Activated CD4-positive, alpha-beta T cell treated with anti-CD3 and anti-CD28 coated beads, Interleukin-2, amount 50 U/mL, for 16 hours (primary cell): ENCODE data around the gene UGT1A1.
"Not testable (repeated sequence)": the region's sequence is repeated elsewhere in the genome, so short reads cannot be mapped to it uniquely, and the experiment has no call there.

Experiments used
- DNase-seq: peaks from one replicate; pipeline ENCODE4 v3.0.0-alpha.2; 2020

The UGT1A1 gene

GRCh38 chr2:233760043-233760442, at the start of gene UGT1A1:
Gene UGT1A1, plus strand, starts transcription at chr2:233760270. Its CDS starts 18 bp downstream, at chr2:233760288.
- no peak for DNase-seq

- peak; percentile 61 for DNase-seq
Measured at GRCh38 chr2:233711312-233712008, 48.6 kb upstream of the UGT1A1 start.

- DNase-seq = no peak
Measured at GRCh38 chr2:233712611-233713261, 47.3 kb upstream of the UGT1A1 start, which contains the start of gene UGT1A5. Gene UGT1A5, plus strand, starts transcription at chr2:233712907. Its CDS starts 85 bp downstream, at chr2:233712992.

DNA sequence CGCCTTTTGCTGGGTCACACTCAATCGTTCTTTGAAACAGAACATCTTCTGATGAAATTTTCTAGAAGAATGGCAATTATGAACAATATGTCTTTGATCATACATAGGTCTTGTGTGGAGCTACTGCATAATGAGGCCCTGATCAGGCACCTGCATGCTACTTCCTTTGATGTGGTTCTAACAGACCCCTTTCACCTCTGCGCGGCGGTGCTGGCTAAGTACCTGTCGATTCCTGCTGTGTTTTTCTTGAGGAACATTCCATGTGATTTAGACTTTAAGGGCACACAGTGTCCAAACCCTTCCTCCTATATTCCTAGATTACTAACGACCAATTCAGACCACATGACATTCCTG, 46.8 kb upstream of the UGT1A1 start:
- no peak for DNase-seq

DNA sequence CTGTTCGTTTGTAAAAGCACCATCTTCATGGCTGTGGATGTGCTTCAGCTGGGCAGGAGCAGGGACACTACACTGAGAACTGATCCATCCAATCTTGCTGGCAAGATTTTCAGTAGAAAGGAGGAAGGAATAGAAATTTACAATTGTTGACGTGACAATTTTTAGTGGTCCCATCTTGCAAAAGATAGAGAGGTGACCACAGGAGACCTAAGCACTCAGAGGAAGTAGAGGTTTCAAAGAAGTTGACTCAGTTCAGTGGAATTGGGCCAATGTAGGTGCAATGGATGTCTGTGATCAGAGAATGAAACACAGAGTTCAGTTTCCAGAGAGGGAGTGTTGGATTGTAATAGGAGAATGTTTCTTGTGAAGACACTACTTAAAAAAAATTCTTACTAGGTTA, 45.9 kb upstream of the UGT1A1 start:
- no peak for DNase-seq

- no peak for DNase-seq
Measured at GRCh38 chr2:233718552-233718951, 41.5 kb upstream of the UGT1A1 start, which contains the start of gene UGT1A4. Gene UGT1A4, plus strand, starts transcription at chr2:233718736. Its CDS starts 85 bp downstream, at chr2:233718821.

GRCh38 chr2:233728723-233729301, 31.3 kb upstream of the UGT1A1 start, which contains the start of gene UGT1A3:
Gene UGT1A3, plus strand, starts transcription at chr2:233729042. Its CDS starts 85 bp downstream, at chr2:233729127.
- no peak for DNase-seq

DNA sequence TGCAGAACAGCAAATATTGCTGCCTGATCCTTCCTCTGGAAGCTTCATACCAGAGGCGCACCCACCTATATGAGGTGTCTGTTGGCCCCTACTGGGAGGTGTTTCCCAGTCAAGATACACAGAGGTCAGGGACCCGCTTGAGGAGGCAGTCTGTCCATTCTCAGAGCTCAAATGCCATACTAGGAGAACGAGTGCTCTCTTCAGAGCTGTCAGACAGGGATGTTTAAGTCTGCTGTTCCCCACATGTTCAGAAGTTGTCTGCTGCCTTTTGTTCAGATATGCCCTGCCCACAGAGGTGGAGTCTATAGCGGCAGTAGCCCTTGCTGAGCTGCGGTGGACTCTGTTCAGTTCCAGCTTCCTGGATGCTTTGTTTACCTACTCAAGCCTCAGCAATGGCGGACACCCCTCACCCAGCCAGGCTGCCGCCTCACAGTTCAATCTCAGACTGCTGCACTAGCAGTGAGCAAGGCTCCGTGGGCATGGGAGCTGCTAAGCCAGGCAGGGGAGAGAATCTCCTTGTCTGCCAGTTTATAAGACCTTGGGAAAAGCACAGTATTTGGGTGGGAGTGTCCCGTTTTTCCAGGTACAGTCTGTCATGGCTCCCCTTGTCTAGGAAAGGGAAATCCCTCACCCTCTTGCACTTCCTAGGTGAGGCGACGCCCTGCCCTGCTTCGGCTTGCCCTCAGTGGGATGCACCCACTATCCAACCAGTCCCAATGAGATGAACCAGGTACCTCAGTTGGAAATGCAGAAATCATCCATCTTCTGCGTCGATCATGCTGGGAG, 23.0 kb upstream of the UGT1A1 start:
- not testable (repeated sequence) for DNase-seq

- DNase-seq = no peak
Measured at GRCh38 chr2:233740870-233741269, 19.2 kb upstream of the UGT1A1 start.

DNA sequence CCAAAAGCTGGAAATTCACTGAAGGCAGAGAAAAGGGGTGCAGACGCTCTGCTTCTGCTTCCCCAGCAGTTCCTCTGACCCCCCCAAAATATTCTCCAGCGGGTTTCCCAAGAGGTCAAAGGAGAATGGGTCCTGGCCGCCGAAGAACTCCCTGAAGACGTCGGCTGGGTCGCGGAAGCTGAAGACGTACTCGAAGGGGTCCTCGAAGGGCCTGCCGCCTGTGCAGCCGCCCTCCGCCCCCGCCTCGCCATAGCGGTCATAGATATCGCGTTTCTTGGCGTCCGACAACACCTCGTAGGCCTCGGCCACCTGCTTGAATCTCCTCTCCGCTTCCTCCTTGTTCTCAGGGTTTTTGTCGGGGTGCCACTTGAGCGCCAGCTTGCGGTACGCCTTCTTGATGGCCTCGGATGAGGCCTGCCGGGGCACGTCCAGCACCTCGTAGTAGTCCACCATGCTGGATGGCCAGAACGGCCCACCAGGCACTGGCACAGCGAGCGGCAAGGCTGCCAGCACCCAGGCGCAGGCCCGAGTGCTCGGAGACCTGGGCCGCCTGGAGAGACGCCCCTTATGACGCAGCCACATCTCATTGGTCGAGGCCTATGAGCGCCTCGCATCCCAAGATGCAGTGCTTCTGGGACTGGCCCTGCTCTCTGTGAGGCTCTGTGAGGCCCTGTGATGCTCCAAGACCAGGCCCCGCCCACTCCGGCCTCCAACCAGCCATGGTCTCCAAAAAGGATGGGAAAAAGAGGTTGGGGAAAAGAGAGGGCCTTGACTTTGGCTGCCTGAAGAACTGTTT, 16.4 kb upstream of the UGT1A1 start:
- no peak for DNase-seq

DNA sequence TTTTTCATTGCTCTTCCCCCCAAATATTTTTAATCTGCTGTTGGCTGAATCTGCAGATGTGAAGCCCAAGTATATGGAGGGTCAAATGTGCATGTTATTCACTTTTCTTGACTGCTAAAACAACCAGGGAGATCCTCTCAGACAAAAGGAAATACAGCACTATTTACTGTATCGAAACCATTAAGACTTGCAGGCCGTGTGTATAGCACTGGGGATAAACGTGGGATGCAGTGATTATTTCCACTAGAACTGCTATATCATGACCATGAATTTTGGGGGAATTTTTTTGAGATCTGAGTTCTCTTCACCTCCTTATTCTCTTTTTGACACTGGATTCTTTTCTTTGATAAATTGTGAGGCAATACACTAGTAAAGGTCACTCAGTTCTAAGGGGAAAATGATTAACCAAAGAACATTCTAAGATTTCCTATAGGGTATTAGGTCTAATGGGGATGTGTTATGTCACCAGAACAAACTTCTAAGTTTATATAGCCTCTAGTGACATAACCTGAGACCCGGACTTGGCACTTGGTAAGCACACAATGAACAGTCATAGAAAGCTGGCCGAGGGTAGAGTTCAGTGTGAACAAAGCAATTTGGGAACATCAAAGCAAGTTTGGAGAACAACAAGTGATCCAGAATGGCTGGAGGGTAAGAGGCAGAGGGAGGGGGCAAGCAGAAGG, 14.9 kb upstream of the UGT1A1 start:
- DNase-seq = no peak

DNA sequence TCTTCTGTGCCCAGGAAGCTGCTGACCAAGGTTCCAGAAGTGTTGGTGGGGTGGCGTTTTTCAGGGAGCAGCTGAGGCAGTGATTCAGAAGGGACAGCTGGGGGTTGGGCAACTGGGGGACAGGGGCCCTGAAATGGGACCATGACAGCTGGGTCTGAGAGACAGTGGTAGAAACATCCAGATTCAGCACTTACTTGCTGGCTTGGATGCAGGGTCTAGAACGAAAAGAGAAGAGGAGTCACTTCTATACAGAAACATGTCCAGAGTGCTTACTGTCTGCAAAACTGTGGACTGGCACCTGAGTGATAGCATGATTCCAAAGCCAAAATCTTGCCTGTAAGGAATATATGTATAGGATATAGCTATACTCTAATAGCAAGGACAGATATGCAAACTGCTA, 14.2 kb upstream of the UGT1A1 start:
- DNase-seq = not testable (repeated sequence)

DNA sequence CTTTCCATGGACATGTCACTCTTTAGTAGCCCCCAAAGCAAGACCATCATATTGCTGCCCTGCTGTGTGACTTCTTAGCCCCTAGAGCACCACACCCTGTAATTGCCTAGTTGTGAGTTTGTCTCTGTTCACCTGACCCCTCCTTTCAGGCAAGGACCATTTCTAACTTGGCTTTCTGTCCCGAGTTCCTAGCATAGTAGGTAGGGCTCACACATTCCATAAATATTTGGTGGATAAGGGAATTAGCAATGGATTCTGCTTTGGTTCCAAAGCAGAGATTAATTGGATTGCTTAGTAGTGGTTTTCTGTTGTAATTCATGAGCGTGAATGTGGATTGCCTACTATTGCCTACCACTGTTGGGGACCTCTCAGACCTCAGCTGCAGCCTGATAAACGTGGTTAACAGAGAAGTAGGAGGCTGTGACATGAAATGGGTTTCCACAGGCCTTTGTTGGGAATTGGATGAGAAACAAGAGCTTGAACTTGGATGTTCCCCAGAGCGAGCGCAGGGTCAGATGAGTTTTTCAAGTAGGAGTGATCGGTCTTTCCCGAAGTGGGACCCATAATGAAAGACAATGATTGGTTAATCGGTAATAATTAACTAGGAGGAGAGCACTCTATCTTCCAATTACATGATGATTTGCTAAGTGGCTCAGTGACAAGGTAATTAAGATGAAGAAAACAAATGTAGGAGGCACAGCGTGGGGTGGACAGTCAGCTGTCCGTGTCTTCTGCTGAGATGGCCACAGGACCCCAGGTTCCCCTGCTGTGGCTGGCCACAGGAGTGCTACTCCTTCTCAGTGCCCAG, 13.4 kb upstream of the UGT1A1 start:
- no peak for DNase-seq

- no peak for DNase-seq
Measured at GRCh38 chr2:233747283-233747544, 12.9 kb upstream of the UGT1A1 start.

DNA sequence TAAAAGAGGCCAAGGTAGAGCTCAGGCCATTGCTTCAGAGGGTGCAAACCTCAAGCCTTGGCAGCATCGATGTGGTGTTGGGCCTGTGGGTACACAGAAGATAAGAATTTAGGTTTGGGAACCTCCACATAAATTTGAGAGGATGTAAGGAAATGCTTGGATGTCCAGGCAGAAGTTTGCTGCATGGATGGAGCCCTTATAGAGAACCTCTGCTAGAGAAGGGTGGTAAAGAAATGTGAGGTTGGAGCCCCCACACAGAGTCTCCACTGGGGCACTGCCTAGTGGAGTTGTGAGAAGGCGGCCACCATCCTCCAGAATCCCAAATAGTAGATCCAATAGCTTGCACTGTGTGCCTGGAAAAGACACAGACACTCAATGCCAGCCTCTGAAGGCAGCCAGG, 9.4 kb upstream of the UGT1A1 start:
- DNase-seq = not testable (repeated sequence)

DNA sequence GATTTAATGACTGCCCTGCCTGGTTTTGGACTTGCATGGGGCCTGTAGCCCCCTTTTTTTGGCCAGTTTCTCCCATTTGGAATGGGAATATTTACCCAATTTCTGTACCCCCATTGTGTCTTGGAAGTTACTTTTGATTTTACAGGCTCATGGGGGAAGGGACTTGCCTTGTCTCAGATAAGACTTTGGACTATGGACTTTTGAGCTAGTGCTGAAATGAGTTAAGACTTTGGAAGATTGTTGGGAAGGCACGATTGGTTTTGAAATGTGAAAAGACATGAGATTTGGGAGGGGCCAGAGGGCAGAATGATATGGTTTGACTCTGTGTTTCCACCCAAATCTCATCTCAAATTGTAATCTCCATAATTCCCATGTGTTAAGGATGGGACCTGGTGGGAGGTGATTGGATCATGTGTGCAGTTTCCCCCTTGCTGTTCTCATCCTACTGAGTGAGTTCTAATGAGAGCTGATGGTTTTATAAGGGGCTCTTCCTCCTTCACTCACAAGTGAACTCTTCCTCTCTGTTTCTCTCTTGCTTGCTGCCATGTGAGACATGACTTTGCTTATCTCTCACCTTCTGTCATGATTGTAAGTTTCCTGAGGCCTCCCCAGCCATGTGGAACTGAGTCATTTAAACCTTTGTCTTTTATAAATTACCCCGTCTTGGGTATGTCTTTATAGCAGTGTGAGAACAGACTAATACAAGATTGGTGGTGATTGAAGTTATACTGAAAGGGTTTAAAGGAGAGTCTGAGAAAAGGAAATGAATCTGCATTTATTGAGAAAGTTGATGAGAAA, 8.7 kb upstream of the UGT1A1 start:
- not testable (repeated sequence) for DNase-seq

DNA sequence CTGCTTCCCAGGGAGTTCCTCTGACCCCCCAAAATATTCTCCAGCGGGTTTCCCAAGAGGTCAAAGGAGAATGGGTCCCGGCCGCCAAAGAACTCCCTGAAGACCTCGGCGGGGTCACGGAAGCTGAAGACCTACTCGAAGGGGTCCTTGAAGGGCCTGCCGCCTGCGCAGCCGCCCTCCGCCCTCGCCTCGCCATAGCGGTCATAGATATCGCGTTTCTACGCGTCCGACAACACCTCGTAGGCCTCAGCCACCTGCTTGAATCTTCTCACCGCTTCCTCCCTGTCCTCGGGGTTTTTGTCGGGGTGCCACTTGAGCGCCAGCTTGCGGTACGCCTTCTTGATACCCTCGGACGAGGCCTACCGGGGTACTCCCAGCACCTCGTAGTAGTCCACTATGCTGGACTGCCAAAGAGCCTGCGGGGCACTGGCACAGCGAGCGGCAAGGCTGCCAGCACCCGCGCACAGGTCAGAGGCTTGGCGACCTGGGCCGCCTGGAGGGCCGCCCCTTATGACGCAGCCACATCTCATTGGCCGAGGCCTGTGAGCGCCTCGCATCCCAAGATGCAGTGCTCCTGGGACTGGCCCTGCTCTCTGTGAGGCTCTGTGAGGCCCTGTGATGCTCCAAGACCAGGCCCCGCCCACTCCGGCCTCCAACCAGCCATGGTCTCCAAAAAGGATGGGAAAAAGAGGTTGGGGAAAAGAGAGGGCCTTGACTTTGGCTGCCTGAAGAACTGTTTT, 5.0 kb upstream of the UGT1A1 start:
- DNase-seq = no peak

GRCh38 chr2:233756429-233757081, 3.5 kb upstream of the UGT1A1 start:
- no peak for DNase-seq

GRCh38 chr2:233758141-233758540, 1.9 kb upstream of the UGT1A1 start:
- DNase-seq = no peak
